Bronchial epithelial cell (primary cell): ENCODE results near the gene PSMD8. TPM values are rescaled to one million over a fixed set of nuclear protein-coding genes. Genes with fewer than 3 reads are reported as not detected.
A peak's percentile ranks its signal among the peaks of the same experiment; 100 is the strongest.
"Not testable (repeated sequence)": the region's sequence is repeated elsewhere in the genome, so short reads cannot be mapped to it uniquely, and the experiment has no call there.

Experiments used
- DNase-seq: peaks from one replicate; pipeline ENCODE4 v3.0.0-alpha.2; 2010; ENCODE audit warnings: low read depth
- FAIRE-seq: peaks from 2 replicates; lab custom pipeline; 2011; peaks lifted over from hg19 to GRCh38; lab: Jason Lieb, UNC
- H3K27me3 ChIP-seq: 2 replicates; pipeline ENCODE4 v1.5.1; 2011; ENCODE audit warnings: low read length; ENCODE audit not compliant: control insufficient read depth, insufficient read depth
- H3K36me3 ChIP-seq: 2 replicates; pipeline ENCODE4 v1.5.1; 2011; ENCODE audit warnings: low read length; ENCODE audit not compliant: control insufficient read depth, insufficient read depth
- H3K4me3 ChIP-seq: 2 replicates; pipeline ENCODE4 v1.5.1; 2011; ENCODE audit warnings: mild to moderate bottlenecking, low read depth, low read length, control low read depth
- total RNA-seq: library from RNA; depleted of rRNA; stranded (reverse); fragments of >200 nt; gene quantifications from 2 replicates; pipeline ENCODE4 v1.2.1, GENCODE V29; 2014
- TF ChIP-seq, protein P1 (sequence below): IDR thresholded peaks from 2 replicates; pipeline ENCODE4 v1.5.1; 2011; ENCODE audit warnings: mild to moderate bottlenecking, moderate library complexity, low read length, control low read depth, inconsistent platforms; ENCODE audit not compliant: insufficient read depth, severe bottlenecking

PSMD8 gene
- total RNA-seq, 1 donor from 2014 or later: 260 TPM

DNA sequence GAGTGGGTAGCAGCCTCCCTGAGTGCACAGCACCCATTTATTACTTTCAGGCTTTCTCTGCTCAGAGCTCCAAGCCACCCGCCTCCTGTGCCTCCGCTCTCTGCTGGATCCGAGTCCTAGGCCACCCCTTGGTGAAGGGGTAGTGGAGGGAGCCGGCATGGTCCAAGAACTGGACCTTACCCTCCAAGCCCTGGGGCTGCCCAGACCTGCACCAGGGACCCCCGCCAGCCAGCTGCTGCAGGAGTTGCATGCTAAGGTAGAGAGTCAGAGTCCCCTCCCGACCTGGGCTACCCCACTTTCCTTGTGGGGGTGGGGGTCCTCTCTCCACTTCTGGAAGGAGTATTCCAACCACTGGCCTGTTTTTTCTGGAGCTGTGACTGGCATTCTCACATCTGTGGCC is 30.5 kb downstream of the PSMD8 start:
- DNase-seq (no peak), FAIRE-seq (no peak)
- Histone ChIP-seq H3K36me3 (peaks cover 12% of the 10 kb centered on the region), H3K4me3 (no peak overlapping the region), H3K27me3 (no peaks in the 10 kb centered on the region)
- TF ChIP-seq, protein P1, sequence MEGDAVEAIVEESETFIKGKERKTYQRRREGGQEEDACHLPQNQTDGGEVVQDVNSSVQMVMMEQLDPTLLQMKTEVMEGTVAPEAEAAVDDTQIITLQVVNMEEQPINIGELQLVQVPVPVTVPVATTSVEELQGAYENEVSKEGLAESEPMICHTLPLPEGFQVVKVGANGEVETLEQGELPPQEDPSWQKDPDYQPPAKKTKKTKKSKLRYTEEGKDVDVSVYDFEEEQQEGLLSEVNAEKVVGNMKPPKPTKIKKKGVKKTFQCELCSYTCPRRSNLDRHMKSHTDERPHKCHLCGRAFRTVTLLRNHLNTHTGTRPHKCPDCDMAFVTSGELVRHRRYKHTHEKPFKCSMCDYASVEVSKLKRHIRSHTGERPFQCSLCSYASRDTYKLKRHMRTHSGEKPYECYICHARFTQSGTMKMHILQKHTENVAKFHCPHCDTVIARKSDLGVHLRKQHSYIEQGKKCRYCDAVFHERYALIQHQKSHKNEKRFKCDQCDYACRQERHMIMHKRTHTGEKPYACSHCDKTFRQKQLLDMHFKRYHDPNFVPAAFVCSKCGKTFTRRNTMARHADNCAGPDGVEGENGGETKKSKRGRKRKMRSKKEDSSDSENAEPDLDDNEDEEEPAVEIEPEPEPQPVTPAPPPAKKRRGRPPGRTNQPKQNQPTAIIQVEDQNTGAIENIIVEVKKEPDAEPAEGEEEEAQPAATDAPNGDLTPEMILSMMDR: no peak

DNA sequence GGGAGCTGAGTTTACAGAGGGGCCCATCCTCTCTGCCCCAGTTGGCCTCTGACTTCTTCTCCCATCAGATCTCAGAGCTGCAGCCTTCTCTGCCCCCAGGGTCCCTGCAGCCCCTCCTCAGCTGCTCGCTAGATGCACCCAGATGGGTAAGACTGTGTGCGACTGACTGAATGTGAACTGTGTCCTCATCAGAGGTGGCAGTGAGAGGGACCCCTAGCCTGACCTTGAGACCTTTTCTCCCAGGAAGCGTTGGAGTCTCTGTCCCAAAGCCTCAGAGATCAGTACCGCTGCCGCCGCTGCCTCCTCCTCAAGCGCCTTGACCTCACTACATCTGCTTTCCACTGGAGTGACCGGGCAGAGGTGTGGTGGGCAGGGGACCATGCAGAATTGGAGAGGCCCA is 30.9 kb downstream of the PSMD8 start:
- TF ChIP-seq, protein P1: no peak
- no peak for DNase-seq
- Histone ChIP-seq H3K36me3 (peaks cover 12% of the 10 kb centered on the region), H3K27me3 (no peaks in the 10 kb centered on the region), H3K4me3 (no peak overlapping the region)
- FAIRE-seq: no peak

DNA sequence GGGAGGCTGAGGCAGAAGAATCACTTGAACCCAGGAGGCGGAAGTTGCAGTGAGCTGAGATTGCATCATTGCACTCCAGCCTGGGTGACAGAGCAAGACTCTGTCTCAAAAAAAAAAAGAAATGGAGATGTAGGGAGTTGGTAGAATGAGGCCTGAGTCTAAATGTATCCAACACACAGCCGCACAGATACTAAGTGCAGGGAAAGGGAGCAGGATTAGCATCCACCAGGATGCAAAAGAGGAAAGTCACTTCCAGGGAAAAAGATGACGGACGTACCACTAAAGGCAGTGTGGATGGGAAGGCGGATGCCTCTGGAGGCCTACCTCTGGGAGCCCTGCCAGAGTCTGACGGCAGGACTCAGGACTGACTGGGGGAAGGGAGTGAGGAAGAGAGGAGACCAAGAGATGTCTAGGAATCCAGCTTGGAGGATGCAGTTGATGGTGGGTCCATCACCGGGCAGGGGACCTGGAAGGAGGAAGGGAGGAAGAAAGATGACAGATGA is 35.3 kb downstream of the PSMD8 start:
- peaks cover 12% of the 10 kb centered on the region for H3K36me3 ChIP-seq
- FAIRE-seq (peak; percentile 88), DNase-seq (no peak)
- TF ChIP-seq, protein P1: no peak
- no peak overlapping the region for H3K4me3 ChIP-seq
- no peaks in the 10 kb centered on the region for H3K27me3 ChIP-seq

DNA sequence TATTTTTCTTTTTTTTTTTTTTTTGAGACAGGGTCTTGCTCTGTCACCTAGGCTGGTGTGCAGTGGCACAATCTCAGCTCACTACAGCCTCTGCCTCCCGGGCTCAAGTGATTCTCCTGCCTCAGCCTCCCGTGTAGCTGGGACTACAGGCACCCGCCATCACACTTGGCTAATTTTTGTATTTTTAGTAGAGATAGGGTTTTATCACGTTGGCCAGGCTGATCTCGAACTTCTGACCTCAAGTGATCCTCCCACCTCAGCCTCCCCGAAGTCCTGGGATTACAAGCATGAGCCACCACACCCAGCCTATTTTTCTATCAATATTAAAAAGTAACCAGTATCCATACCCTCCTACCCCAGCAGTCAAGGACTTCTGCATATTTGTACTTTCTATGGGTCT is 36.0 kb downstream of the PSMD8 start:
- H3K4me3 ChIP-seq, H3K27me3 ChIP-seq, FAIRE-seq: not testable (repeated sequence)

DNA sequence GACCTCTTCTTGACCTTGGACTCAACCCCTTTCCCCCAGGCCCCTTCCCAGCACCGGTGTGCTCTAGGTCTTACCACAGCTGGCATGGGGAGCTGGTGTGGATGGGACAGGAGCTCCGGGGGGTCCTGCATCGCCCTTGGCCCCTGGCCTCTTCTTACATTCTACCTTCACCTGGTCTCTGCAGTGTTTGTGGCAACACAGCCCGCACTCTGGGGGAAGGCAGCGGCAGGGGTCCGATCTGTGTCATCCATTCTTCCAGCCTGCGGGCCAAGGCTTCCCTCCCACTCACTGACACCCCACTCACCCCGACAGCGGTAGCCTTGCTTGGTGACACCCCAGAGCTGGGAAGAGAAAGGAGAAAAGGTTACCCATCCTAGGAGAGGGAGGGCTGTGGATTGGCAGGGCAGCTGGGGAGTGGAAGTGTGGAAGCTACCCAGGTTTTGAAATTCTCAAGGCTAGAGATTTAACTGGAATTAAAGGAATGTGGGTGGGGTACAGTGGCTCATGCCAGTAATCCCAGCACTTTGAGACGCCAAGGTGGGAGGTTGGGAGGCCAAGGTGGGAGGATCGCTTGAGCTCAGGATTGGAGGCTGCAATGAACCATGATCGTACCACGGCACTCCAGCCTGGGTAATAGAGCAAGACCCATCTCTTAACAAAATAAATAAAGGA is 36.8 kb downstream of the PSMD8 start:
- peaks cover 6% of the 10 kb centered on the region for H3K36me3 ChIP-seq
- no peak overlapping the region for H3K4me3 ChIP-seq
- TF ChIP-seq, protein P1: no peak
- no peak for FAIRE-seq
- no peak for DNase-seq
- H3K27me3 ChIP-seq: no peaks in the 10 kb centered on the region

More for the DNA sequence above, 36.0 kb downstream of the PSMD8 start:
- H3K36me3 ChIP-seq, DNase-seq: not testable (repeated sequence)

DNA sequence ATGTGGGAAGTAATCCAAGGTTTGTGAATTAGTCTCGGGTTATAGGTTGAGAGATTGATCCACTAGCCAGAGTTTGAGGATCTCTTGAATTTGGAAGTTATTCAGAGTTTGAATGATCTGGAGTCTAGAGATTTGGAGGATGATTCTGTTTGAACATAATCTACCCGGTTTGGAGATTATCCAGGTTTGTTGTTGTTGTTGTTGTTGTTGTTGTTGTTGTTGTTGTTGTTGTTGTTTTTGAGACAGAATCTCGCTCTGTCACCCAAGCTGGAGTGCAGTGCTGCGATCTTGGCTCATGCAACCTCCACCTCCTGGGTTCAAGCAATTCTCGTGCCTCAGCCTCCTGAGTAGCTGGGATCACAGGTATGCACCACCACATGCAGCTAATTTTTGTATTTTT is 37.5 kb downstream of the PSMD8 start:
- not testable (repeated sequence) for H3K27me3 ChIP-seq, FAIRE-seq, H3K4me3 ChIP-seq, H3K36me3 ChIP-seq, DNase-seq

DNA sequence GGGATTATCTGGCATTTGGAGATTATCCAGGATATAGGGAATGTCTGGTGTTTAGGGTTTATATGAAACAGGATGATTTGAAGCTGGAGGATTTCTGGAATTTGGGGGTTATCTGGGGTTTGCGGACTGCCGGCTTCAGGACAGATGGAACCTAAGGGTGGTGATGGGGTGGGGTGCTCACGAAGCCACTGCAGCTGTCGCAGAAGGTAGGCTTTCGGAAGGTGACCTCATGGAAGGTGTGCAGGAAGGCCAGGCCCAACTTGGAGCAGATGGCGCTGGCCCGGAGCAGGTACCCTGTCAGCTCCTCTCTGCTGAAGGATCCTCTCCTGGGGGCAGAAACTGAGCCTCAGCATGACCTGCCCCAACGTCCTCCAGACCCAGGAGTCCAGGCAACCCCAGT is 38.1 kb downstream of the PSMD8 start:
- TF ChIP-seq, protein P1: no peak
- no peak for DNase-seq
- H3K36me3 ChIP-seq: no peaks in the 10 kb centered on the region
- H3K27me3 ChIP-seq: no peaks in the 10 kb centered on the region
- FAIRE-seq: no peak
- no peak overlapping the region for H3K4me3 ChIP-seq
